Aorta (tissue), 5 donors: ENCODE measurements around the gene MFRP. TPM values are rescaled to one million over a fixed set of nuclear protein-coding genes. Genes with fewer than 3 reads are reported as not detected.

Experiments used
- ATAC-seq: fragments of 200-7000 bp; cut with Tn5 transposase; one replicate; pipeline ENCODE4 v1.9.1; 2022; ENCODE audit warnings: moderate library complexity; ENCODE audit not compliant: low FRiP score
- DNase-seq, 2 donors: peaks; one replicate each; pipeline ENCODE4 v3.0.0-alpha.2; 2020
- H3K27ac ChIP-seq, 2 donors: one replicate each; pipeline ENCODE4 v1.5.1; 2013; ENCODE audit warnings: low read length in 2 of 2, mild to moderate bottlenecking in 2 of 2, moderate library complexity in 2 of 2, control low read depth in 1 of 2, inconsistent platforms in 1 of 2, low read depth in 1 of 2
- H3K27me3 ChIP-seq, 2 donors: one replicate each; pipeline ENCODE4 v1.6.1; 2013; ENCODE audit warnings: control low read depth in 1 of 2, low read length in 1 of 2, mild to moderate bottlenecking in 1 of 2, moderate library complexity in 1 of 2; ENCODE audit not compliant: insufficient read depth in 2 of 2, control insufficient read depth in 1 of 2
- H3K36me3 ChIP-seq, 2 donors: one replicate each; pipeline ENCODE4 v1.6.1; 2013; ENCODE audit warnings: control low read depth in 1 of 2, low read length in 1 of 2, mild to moderate bottlenecking in 1 of 2; ENCODE audit not compliant: insufficient read depth in 2 of 2, control insufficient read depth in 1 of 2
- H3K4me1 ChIP-seq, 2 donors: one replicate each; pipeline ENCODE4 v1.6.1; 2013; ENCODE audit warnings: low read length in 2 of 2, control low read depth in 1 of 2, mild to moderate bottlenecking in 1 of 2, moderate library complexity in 1 of 2; ENCODE audit not compliant: insufficient read depth in 2 of 2, control insufficient read depth in 1 of 2
- H3K4me3 ChIP-seq, 2 donors: one replicate each; pipeline ENCODE4 v1.5.1; 2013; ENCODE audit warnings: low read length in 2 of 2, control low read depth in 1 of 2, mild to moderate bottlenecking in 1 of 2
- H3K9me3 ChIP-seq: one replicate; pipeline ENCODE4 v1.6.1; 2013; ENCODE audit warnings: mild to moderate bottlenecking, low read length; ENCODE audit not compliant: control insufficient read depth
- WGBS, 2 donors: extraction: QIAGEN DNeasy Blood & Tissue Kit; methylation state at CpG; one replicate each; pipeline ENCODE4 v1.1.7; 2013; 5-methylcytosine and 5-hydroxymethylcytosine counted together
- intact Hi-C, 2 donors: fragments of 100-400 bp; cut with DNase I; formaldehyde crosslinking; loops; one replicate each; pipeline versions ENCODE4 v1.14.2 to v1.15.0; 2022
- polyA plus RNA-seq, 2 donors: library from polyadenylated mRNA; stranded (reverse); fragments of 200-250 nt; gene quantifications; one replicate each; pipeline ENCODE4 v1.2.3, GENCODE V29; 2013
- total RNA-seq, 2 donors: library from RNA; stranded (reverse); fragmentation: NEBNext Ultra II Directional; extraction: Animal tissue kit (Norgen Biotek cat#: 25700); gene quantifications; one replicate each; pipeline ENCODE4 v1.2.1, GENCODE V29; 2021
- donor health status: healthy with polysubstance abuse.
- donor health status: Bipolar disorder and iron deficiency.
- donor health status: DM: no; HTN: no; CAD: no.
- donor health status: DM: no; HTN: no; CAD: no.
- donor health status: DM: yes; HTN: yes; CAD: no.

The MFRP gene
- total and polyA plus RNA-seq, 4 donors = not detected

DNA sequence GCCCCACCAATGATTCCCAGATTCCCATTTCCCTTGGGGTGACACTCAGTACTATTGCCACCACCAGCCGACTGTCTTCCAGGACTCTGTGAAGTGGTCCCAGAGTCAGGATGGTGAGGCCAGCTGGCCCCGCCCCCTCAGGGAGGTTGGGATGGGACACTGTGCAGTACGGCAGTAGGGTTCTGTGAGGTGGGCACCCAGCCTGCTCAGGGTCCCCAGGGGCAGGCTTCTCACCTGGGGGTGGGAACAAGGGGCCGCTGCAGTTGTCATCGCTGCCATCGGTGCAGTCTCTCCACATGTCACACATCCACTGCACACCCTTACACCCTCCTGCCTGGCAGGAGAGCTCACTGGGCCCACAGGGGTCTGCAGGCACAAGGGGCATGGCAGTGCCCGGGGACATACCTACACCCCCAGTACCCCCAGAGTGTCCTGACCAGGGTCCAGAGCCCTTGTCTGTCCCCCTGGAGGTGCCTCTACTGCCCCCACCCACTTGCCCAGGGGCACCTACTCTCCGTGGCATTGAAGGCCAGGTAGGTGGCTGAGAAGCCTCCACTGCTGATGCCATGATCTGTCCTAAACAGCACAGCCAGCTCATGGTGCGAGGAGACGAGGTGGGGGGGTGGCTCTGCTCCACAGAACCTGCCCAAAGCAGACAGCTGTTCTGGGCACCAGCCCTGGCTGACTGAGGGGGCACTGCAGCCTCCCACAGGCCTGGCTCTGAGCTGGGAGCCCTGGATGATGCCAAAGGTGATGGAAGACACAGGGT, 4.0 kb downstream of the MFRP start:
- H3K9me3 ChIP-seq = no peaks in the 10 kb centered on the region
- intact Hi-C loops = no loop called here
- ATAC-seq (no peak), DNase-seq (peak in 1 of 2 donors; percentile 50)
- H3K27me3 ChIP-seq = no peaks in the 10 kb centered on the region
- no peaks in the 10 kb centered on the region for H3K36me3 ChIP-seq
- H3K4me3 ChIP-seq = no peak overlapping the region
- no peak overlapping the region for H3K27ac ChIP-seq
- no peaks in the 10 kb centered on the region for H3K4me1 ChIP-seq
- WGBS, 2 donors = 85 to 90% methylated on average over 10 of the region's 10 CpGs

DNA sequence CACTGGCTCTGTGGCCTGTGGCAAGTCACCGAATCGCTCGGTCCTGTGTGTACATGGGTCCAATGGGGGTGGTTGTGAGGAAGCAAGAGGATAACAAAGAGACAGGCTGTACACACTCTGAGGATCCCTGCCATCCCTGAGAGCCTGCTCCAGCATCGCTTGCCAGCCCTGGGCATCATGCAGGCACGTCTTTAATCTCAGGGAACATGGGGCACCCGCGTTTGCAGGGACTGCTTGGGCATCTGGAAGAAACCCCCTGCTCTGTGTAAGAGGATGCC, 4.5 kb downstream of the MFRP start:
- no peak for ATAC-seq
- no peaks in the 10 kb centered on the region for H3K36me3 ChIP-seq
- 82 to 92% methylated on average over 7 of the region's 7 CpGs for WGBS, 2 donors
- H3K9me3 ChIP-seq = no peaks in the 10 kb centered on the region
- H3K27me3 ChIP-seq = no peaks in the 10 kb centered on the region
- peak in 1 of 2 donors; percentile 46 for DNase-seq
- H3K4me3 ChIP-seq = no peak overlapping the region
- intact Hi-C loops = no loop called here
- H3K27ac ChIP-seq = no peak overlapping the region
- H3K4me1 ChIP-seq = no peaks in the 10 kb centered on the region

DNA sequence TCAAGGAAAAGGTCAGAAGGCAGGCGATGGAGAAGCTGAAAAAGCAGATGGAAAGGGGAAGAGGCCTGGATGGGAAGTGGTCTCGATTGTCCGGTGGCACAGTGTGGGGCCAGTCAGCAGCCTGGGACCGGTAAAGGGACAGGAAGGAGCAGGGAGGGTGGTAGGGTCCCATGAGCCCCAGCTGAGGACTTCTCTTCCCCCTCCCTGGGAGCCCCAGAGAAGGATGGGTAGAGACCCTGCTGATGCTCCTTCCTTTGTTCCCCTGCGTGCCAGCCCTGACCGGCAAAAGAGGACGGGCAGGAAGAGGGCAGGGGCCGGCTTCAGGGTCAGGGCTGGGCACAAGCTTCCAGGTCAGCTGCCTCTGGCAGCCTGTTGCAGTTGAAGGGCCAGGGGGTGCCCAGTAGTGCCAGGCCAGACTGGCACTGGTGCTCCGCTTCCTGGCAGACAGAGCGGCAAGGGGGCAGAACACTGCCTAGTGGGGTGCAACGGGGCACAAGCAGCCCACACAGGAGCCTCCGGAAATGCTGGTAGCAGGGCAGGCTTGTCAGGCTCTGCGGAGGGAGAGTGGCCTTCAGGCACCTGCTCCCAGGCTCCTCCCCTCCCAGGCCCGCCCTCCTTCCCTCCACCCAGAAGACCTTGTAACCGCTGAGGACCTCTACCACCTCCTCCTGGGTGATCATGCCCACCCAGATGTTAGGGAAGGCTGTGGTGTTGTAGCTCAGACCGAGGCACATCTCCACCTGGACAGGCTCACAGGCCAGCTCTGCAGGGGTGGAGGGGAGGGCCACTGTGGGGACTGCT, 5.1 kb downstream of the MFRP start:
- no peak overlapping the region for H3K4me3 ChIP-seq
- H3K27me3 ChIP-seq = no peaks in the 10 kb centered on the region
- intact Hi-C loops = no loop called here
- H3K4me1 ChIP-seq = no peaks in the 10 kb centered on the region
- WGBS, 2 donors = 82 to 87% methylated on average over 16 of the region's 16 CpGs
- H3K27ac ChIP-seq = no peak overlapping the region
- no peaks in the 10 kb centered on the region for H3K9me3 ChIP-seq
- peak in 1 of 2 donors; percentile 60 for DNase-seq
- ATAC-seq = no peak
- H3K36me3 ChIP-seq = no peaks in the 10 kb centered on the region

DNA sequence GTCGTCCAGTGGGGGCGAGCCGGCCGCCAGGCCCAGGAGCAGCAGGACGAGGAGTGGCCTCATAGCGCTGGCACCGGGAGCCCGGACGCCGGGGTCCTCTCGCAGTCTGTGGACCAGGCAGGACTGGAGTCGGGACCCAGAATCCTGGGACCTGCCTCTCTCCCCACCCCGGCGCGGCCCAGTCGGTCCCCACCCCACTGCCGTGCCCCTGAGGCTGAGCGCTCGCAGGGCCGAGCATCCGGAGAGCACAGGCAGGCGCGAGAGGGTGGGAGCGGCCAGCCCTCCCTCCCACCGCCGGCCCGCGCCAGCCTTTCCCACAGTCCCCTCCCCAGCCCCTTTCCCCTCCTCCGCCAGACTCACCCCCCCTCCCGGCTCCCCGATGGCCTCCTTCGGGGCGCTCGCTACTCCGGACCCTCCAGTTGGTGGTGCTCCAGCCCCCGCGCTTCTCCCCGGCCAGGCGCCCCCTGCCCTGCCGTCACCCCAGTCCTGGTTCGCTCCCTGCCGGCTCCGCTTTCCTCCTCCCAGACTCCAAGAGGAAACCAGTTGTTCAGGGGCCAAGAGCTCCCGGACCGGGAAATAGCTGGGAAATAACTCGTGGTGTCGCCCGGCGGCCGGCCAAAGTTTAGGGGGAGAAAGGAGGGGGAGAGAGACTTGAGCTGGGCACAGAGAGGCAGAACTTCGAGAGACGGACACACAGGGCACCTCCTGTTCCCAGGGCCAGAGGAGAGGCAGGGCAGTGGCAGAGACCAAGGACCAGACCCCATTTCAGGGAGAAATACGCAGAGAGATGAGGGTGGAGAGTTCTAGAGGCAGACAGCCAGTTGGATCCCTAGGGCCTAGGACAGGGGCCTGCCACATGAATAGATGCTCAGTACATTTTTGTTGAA, 5.9 kb downstream of the MFRP start, which contains the start of gene C1QTNF5:
Gene C1QTNF5 (minus strand): TSS at position 549 of the 887 bp plus-strand sequence. CDS start 486 bp downstream, at position 63.
- DNase-seq = peak; percentile 94
- no peaks in the 10 kb centered on the region for H3K4me1 ChIP-seq
- WGBS, 2 donors = 2% methylated on average over 32 to 53 of the region's 53 CpGs

DNA sequence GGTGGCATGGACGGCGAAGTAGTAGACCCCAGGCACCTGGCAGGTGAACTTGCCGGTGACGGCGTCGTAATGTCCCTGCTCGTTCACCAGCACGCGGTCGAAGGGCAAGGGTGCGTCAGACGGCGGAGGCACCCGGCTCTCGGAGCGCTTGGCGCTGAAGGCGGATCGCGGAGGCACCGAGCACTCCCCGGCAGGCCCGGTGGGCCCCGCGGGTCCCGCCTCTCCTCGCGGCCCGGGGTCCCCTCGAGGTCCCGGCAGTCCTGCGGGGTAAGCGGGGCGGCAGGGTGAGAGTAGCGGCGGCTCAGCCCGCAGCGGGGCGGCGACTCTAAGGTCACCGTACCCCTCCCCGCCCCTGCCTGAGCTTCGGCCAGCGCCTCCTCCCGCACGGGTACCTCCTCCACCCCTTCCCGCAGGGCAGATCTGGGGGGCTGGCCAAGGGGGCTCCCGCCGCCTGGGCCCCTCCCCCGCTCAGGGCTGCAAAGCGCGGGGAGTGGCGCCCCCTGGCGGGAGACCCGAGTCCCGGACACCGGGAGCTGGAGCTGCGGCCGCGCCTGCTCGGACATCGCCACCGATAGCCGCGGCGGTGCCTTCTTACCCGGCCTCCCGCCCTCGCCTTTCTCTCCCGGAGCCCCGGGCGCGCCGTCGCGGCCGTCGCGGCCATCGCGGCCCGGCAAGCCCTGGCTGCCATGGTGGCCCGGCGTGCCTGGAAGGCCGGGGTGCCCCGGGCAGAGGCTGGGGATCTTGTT, 6.7 kb downstream of the MFRP start:
- intact Hi-C loops = loop anchor here in 1 of 2 donors (10.0 kb wide), 1 partner anchor 195 kb away; the partner anchor contains the start of gene ABCG4
- Histone ChIP-seq H3K9me3 (no peaks in the 10 kb centered on the region), H3K4me3 (peak overlapping the region; percentile 45 to 48), H3K27me3 (no peaks in the 10 kb centered on the region), H3K36me3 (no peaks in the 10 kb centered on the region), H3K4me1 (no peaks in the 10 kb centered on the region), H3K27ac (peak overlapping the region in 1 of 2 donors; percentile 43)
- DNase-seq (peak; percentile 84 to 95), ATAC-seq (peak; percentile 81)
- WGBS, 2 donors = 1 to 2% methylated on average over 52 to 86 of the region's 86 CpGs

More for the DNA sequence above, 5.9 kb downstream of the MFRP start, which contains the start of gene C1QTNF5:
- H3K9me3 ChIP-seq = no peaks in the 10 kb centered on the region
- no peaks in the 10 kb centered on the region for H3K36me3 ChIP-seq
- peak within 1 kb of the TSS in 1 of 2 donors; percentile 43 for H3K27ac ChIP-seq
- peak within 1 kb of the TSS; percentile 45 to 48 for H3K4me3 ChIP-seq
- no peaks in the 10 kb centered on the region for H3K27me3 ChIP-seq
- peak; percentile 63 for ATAC-seq
- intact Hi-C loops = no loop called here

DNA sequence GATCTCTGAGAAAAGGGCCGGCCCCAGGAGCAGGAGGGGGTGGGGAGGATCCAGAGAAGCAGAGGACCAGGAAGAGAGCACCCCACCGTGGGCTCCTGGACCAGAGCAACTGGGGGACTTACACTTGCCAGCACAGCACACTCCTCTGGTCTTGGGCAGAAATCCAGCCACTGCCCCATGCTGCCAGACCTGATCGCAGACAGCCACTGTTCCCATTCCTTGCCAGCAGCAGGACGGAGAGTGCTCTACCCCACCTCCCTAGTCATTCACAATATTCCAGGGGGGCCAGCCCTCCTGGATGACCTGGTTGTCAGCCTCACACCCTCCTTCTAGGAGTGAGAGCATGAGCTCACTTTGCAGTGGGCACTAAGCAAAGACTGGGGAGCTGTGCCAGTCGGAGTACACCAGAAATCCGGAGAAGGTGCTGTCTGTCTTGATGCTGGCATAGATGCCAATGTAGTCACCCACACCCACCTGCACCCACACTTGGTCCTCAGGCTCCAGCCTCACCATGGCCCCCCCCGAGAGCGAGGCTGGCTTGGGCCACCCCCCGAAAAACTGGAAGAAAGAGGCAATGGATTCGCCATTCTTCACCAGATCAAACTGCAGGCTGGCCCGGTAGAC, 7.4 kb downstream of the MFRP start:
- DNase-seq (peak in 1 of 2 donors; percentile 51), ATAC-seq (no peak)
- Histone ChIP-seq H3K27me3 (no peaks in the 10 kb centered on the region), H3K4me3 (no peak overlapping the region), H3K4me1 (no peaks in the 10 kb centered on the region), H3K27ac (no peak overlapping the region), H3K9me3 (no peaks in the 10 kb centered on the region), H3K36me3 (no peaks in the 10 kb centered on the region)
- intact Hi-C loops = loop anchor here in 1 of 2 donors (10.0 kb wide), 1 partner anchor 194 kb away; the partner anchor contains the start of gene ABCG4
- WGBS, 2 donors = 16 to 20% methylated on average over 11 of the region's 11 CpGs

DNA sequence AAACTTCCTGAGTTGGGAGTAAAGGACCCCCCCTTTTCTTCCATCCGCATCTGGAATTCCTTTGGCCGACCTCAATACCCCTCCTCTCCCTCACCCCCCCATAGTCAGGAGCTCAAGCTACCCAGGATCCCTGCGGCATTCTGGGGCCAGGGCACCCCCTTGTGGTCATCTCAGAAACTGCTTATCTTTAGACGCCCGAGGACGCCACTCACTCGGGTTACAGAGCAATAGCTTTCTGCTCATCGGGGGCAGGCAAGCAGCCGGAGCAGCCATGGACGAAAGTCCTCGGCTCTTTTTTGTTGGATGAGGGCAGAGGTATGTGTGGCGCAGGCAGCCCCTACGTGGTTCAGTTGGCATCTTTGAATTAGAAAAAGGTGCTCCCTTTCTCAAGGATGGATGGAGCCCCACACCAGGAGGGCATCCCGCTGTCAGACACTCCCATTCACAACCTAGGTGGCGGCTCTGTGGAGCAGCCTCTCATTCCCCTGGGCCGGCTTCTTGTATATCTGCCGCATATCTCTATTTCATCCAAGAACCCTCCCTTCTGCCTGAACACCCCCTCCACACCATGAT, 8.1 kb downstream of the MFRP start:
- H3K27me3 ChIP-seq = no peaks in the 10 kb centered on the region
- H3K4me3 ChIP-seq = no peak overlapping the region
- H3K36me3 ChIP-seq = no peaks in the 10 kb centered on the region
- peak; percentile 75 to 88 for DNase-seq
- no peaks in the 10 kb centered on the region for H3K9me3 ChIP-seq
- no peak overlapping the region for H3K27ac ChIP-seq
- H3K4me1 ChIP-seq = no peaks in the 10 kb centered on the region
- peak; percentile 53 for ATAC-seq
- intact Hi-C loops = loop anchor here in 1 of 2 donors (10.0 kb wide), 1 partner anchor 194 kb away; the partner anchor contains the start of gene ABCG4
- 8 to 10% methylated on average over 17 of the region's 17 CpGs for WGBS, 2 donors
